ENCODE data around the gene SLC25A38.

DNA sequence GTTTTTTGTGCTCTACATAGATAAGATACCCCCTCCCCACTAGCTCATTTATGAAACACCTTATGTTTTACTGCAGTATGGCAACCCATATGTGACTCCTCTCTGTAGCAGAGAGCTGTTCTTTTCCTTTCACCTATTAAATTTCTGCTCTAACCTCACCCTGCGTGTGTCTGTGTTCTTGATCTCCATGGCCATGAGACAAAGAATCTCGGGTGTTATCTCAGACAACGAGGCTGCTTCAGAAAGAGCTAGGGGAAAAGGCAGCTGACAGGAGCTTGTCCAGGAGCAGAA, 35.6 kb upstream of the SLC25A38 start:
- no peak for TF ChIP-seq EZH2 (IDR thresholded peaks at IDR 0.05; ENCODE audit: low read depth)
- TF ChIP-seq, protein P1, sequence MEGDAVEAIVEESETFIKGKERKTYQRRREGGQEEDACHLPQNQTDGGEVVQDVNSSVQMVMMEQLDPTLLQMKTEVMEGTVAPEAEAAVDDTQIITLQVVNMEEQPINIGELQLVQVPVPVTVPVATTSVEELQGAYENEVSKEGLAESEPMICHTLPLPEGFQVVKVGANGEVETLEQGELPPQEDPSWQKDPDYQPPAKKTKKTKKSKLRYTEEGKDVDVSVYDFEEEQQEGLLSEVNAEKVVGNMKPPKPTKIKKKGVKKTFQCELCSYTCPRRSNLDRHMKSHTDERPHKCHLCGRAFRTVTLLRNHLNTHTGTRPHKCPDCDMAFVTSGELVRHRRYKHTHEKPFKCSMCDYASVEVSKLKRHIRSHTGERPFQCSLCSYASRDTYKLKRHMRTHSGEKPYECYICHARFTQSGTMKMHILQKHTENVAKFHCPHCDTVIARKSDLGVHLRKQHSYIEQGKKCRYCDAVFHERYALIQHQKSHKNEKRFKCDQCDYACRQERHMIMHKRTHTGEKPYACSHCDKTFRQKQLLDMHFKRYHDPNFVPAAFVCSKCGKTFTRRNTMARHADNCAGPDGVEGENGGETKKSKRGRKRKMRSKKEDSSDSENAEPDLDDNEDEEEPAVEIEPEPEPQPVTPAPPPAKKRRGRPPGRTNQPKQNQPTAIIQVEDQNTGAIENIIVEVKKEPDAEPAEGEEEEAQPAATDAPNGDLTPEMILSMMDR (conservative IDR thresholded peaks at IDR 0.05), result no peak
